Measurements from ENCODE around the gene ZNF423.
"Not testable (repeated sequence)": the region's sequence is repeated elsewhere in the genome, so short reads cannot be mapped to it uniquely, and the experiment has no call there.

ZNF423 gene

DNA sequence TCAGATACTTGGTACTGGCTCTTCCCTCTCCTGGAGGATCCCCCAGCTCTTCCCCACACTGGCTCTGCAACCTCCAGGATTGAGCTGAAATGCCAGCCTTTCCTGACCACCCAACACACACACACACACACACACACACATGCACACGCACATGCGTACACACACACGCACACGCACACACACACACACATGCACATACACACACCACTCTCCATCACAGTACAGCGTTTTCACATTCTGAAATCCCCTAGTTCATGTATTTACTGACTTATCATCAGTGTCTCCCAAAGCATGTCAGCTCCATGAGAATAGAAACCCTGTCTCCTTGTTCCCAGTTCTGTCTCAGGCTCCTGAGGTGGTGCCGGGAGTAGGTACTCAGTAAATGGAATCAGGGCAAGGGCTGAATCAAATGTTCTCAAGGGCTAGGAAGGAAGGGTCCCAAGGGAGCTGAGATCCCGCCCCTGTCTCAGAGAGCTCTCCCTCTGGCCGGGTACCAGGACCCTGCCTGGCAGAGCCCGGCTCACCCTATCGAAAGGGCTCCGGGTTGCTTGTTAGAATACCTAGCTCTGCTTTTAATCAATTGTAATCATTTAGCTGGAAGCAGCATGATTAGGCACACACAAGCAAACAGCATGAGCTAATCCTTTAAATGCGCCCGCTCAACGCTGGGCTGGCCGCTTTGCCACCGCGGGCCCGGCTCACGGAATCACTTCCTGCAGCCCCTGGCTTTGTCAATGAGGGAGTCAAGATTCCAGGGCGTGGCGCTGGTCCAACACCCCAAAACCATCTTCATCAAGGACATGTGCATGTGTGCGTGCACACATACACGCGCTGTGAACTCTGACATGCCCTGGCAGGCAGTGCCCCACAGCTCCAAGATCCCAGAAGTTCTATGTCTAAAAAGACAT, 341.6 kb downstream of the ZNF423 start:
- TF ChIP-seq, protein P1, sequence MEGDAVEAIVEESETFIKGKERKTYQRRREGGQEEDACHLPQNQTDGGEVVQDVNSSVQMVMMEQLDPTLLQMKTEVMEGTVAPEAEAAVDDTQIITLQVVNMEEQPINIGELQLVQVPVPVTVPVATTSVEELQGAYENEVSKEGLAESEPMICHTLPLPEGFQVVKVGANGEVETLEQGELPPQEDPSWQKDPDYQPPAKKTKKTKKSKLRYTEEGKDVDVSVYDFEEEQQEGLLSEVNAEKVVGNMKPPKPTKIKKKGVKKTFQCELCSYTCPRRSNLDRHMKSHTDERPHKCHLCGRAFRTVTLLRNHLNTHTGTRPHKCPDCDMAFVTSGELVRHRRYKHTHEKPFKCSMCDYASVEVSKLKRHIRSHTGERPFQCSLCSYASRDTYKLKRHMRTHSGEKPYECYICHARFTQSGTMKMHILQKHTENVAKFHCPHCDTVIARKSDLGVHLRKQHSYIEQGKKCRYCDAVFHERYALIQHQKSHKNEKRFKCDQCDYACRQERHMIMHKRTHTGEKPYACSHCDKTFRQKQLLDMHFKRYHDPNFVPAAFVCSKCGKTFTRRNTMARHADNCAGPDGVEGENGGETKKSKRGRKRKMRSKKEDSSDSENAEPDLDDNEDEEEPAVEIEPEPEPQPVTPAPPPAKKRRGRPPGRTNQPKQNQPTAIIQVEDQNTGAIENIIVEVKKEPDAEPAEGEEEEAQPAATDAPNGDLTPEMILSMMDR (IDR thresholded peaks at IDR 0.05; ENCODE audit: low read depth, low read length) = no peak
- DNase-seq (ENCODE audit: extremely low read depth, low read depth) = no peak

DNA sequence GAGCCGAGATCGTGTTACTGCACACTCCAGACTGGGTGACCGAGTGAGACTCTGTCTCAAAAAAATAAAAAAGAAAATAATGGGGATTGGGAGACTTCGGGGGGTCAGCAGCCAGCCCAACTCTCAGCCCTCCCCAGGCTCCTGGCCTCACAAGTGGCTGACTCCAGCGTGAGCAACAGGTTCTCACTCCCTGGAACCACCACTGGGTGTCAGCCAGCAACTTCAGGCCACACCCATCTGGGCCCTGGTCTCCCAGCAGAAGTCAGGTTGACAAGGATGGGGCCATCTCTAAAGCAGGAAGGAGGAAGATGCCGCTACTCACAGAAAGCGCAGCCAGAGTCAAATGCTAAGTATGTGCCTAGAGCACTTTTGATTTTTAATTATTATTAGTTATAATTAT, 342.9 kb downstream of the ZNF423 start:
- TF ChIP-seq, protein P1 (IDR thresholded peaks at IDR 0.05; ENCODE audit: low read depth, low read length) = no peak
- DNase-seq (ENCODE audit: extremely low read depth, low read depth) = no peak

DNA sequence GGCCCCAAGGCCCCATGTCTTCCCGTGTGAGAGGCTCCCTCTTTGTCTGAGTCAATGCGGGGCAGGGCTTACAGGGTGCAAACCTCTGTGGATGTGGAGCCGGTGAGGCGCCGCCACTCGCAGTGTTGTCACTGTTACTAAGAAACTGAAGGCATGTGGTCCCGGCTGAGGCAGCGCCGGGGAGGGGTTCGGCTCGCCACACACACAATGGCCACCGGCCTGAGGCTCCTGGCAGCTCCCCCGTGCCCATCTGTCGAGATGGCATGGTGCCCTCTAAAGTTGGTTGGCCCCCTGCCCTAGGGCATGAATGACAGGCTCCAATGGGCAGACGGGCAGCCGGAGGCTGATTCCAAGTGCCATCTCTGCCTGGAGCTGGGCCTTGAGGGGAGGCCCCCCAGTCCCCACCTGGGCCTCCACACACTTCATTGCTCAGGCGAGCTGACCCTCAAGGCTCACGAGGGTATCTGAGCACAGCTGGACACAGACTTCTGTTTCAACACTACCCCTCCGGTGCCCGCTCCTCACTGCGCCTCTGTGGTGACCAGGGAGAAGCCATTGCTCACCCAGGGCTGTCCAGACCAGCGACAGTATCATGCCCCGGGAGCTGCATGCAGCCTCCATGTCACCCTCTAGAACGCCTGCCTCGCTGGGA, 345.1 kb downstream of the ZNF423 start:
- DNase-seq (ENCODE audit: extremely low read depth, low read depth) = no peak
- TF ChIP-seq, protein P1 (IDR thresholded peaks at IDR 0.05; ENCODE audit: low read depth, low read length) = no peak

DNA sequence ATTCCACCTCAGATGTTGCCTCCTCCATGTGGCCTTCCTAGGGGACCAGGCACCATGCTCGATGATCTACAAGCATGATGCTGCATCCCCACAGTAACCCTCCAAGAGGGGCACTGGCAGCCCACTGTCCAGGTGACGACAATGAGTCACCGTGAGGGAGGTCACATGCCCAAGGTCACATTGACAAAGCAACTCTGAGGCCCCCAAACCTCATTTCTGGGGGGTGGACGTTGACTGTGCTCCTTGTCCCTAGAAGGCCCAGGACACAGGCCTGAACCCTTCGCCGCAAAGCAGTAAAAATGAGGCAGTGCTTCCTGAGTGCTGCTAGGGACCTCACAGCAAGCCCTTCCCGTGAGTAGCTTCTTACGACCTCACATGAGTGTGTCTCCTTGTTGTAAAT, 345.8 kb downstream of the ZNF423 start:
- no peak for DNase-seq (ENCODE audit: extremely low read depth, low read depth)
- TF ChIP-seq, protein P1 (IDR thresholded peaks at IDR 0.05; ENCODE audit: low read depth, low read length) = no peak

DNA sequence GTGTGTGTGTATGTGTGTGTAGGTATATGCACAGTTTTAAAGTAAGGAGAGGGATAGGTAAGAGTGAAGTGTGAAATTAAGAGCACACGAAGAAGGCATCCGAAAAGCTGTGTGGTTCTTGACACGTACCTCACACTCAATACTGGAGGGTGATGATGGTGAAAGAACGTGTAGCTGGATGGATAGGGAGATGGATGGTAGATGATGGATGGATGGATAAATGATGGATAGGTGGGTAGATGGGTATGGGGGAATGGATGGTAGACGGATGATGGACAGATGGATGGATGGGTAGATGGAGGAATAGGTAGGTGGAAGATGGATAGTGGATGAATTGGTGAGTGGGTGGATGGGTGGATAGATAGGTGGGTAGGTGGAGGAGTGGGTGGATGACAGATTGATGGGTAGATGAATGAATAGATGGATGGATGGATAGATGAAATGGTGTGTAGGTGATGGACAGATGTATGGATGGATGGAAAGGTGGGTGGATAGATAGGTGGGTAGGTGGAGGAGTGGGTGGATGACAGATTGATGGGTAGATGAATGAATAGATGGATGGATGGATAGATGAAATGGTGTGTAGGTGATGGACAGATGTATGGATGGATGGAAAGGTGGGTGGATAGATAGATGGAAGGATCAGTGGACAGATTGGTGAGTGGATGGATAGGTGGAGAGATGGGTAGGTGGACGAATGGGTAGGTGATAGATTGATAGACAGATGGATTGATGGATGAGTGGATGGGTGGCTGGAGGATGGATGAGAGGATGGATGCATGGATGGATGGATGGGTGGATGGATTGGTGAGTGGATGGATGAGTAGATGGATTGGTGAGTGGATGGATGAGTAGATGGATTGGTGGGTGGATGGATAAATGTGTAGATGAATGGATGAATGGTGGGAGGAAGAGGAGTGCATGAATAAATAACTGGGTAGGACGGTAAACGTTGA, 349.6 kb downstream of the ZNF423 start:
- DNase-seq (ENCODE audit: extremely low read depth, low read depth) = not testable (repeated sequence)

DNA sequence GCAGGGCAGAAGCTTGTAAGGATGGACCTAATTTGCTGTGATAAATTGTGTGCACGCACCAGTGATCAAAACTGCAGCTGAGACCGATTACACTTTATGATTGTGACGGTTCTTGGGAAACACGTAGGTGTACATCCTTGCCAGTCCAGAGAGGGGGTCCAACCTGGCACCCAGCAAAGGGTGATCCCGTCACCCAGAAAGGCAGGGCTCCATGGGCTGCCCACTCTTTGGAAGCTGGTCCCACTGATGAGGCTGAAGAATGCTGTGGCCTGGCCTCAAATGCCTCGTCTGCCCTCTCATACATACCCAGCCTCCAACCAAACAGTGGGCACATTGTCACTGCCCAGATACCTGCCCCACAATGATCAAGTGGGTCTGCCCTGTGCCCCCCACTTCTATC, 350.4 kb downstream of the ZNF423 start:
- TF ChIP-seq, protein P1 (IDR thresholded peaks at IDR 0.05; ENCODE audit: low read depth, low read length) = no peak
- no peak for DNase-seq (ENCODE audit: extremely low read depth, low read depth)

DNA sequence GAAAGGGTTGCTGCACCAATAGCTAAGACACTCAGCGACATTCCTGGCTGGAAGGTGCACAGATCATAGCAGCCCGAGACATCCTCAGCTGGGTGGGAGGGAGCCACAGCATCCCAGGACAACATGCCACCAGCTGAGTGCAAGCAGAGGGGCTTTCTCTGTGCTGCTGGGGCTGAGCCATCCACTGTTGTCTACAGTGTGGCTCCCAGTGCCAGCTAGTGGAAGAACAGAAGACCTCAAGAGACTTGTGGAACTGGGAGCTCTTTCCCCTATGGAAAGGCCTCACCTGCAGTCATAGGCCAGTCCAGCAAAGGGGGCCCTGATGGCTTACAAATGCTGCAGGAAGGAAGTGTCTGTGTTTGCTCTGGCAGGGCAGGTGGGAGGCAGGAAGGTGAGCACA, 351.3 kb downstream of the ZNF423 start:
- TF ChIP-seq, protein P1 (IDR thresholded peaks at IDR 0.05; ENCODE audit: low read depth, low read length) = no peak
- DNase-seq (ENCODE audit: extremely low read depth, low read depth) = no peak

Data from AG09319 (cell line).